Erythroblast (primary cell): ENCODE results near the gene KPNA4.

Source experiments
- GATA1 ChIP-seq: IDR thresholded peaks from 2 replicates; pipeline ENCODE4 v1.6.1; 2011; ENCODE audit warnings: low read depth, mild to moderate bottlenecking, control low read depth, low read length, moderate library complexity
- POLR2A ChIP-seq: IDR thresholded peaks from 2 replicates; pipeline ENCODE4 v1.6.1; 2011; ENCODE audit warnings: mild to moderate bottlenecking, low read length

DNA sequence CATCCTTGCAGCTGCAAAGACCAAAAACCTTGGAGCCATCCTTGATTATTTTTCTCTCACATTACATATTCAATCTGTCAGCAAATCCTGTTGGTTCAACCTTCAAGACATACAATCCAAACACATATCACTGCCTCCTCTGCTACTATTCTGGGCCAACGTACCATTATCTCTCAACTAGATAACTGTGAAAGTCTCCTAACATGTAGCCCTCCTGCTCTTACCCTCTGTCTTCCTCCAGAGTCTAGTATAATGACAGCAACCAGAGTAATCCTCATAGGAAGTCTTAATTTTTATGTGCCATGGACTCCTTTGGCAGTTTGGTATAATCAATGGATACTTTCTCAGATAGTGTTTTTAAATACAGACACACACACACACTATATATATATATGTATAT lies 27.6 kb downstream of the KPNA4 start:
- no peak for TF ChIP-seq GATA1
- TF ChIP-seq POLR2A: no peak
